HL-60/S4 (cell line): Measurements from ENCODE around the gene ANXA3.

Experiments
- in situ Hi-C: fragments of 300-500 bp; cut with MboI; formaldehyde crosslinking; loops from 2 replicates; pipeline ENCODE4 v1.14.3; 2022; ENCODE audit warnings: low sequenced_read_pairs

The ANXA3 gene

GRCh38 chr4:78608684-78609083 lies 57.1 kb downstream of the ANXA3 start:
- in situ Hi-C loops = no loop called here

DNA sequence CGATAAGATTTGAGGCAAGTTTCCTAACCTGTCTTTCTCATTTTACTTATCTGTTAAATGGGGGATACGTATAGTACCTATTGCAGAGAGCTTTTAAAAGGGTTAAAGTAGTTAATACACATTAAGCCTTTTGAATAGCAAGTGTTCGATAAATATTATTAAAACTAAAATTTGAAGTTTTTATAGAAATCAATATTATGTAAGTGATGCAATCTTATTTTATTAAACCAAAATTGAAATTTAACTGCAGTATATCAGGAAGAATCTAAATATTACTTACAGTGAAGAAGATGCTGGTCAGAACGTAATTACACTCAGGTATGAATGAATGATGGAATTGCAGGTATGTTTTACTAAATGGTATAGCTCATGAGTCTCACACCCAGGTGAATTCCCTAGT lies 58.0 kb downstream of the ANXA3 start:
- in situ Hi-C loops = no loop called here

GRCh38 chr4:78610546-78611214 lies 59.1 kb downstream of the ANXA3 start:
- in situ Hi-C loops = loop anchor here (10.0 kb wide), 1 partner anchor 254 kb away; no protein-coding TSS in a partner anchor

GRCh38 chr4:78611215-78611558 lies 59.6 kb downstream of the ANXA3 start:
- in situ Hi-C loops = loop anchor here (10.0 kb wide), 1 partner anchor 254 kb away; no protein-coding TSS in a partner anchor

DNA sequence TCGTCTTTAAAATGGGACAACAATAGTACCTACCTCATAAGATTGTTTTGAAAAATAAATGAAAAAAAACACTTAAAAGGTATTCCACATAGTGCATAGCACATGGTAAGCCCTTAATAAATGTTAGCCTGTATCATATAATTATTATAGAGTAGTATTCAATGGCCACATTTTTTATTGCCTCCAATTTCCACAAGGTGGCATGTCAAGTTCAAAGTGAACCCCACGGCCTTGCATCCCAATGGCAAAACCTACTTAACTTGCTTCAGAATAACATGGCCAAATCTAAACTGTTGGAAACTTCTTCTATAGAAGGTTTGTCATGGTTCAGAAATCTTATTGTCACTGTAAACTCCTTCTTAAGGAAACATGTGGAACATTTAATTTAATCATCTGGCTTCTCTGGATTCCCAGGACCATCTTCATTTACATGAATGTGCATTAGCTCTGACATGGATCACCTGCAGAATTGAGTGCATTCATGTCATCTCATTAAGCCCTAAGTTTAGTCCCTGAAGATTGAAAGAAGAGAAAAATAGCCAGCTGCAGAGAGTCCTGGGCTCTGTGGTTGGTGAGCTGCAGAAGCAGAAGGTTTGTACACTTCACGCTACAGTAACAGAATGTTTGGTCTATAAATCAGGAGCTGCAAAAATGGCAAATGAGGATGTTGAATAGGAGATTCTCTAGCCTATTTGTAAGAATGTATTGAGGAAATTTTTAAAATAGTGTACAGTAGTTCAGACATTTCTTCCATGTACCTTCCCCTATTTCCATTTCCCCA lies 61.0 kb downstream of the ANXA3 start:
- in situ Hi-C loops = loop anchor here (10.0 kb wide), 1 partner anchor 252 kb away; no protein-coding TSS in a partner anchor

DNA sequence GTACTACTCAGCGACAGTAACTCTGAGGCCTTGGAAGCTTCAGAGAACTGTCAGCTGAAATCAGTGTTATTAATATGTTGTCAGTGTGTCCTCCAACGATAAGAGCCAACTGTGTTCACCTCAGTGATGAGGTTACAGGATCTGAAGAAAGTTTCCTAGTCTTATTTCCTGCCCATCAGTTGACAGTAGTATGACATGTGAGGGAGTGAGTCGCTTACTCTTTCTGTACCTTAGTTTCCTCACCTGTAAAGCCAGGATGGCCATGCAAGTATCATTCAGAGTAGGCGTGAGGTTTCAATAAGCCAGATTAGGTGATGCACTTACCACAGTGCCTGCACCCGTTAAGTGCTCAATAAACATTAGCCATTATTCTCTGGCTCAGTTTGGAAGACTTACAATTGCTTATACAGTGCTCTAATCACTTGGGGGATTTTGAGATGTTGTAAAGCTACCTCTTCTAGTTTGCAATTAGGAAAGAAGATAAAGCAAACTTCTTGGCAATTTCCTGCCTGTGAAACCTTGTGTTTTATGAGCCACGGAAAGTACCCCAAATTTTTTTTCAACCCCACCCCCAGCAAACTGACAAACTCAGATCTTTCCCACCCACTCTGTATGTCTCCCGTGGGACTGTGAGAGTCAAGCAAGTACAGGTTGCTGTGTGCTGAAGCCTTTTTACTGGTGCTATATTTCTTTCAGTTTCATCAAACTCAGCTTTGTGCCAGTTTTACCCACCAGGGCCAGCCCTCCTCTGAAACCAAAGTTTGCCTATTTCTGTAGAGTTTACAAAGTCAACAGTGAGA lies 62.2 kb downstream of the ANXA3 start:
- in situ Hi-C loops = loop anchor here (10.0 kb wide), 1 partner anchor 251 kb away; no protein-coding TSS in a partner anchor

DNA sequence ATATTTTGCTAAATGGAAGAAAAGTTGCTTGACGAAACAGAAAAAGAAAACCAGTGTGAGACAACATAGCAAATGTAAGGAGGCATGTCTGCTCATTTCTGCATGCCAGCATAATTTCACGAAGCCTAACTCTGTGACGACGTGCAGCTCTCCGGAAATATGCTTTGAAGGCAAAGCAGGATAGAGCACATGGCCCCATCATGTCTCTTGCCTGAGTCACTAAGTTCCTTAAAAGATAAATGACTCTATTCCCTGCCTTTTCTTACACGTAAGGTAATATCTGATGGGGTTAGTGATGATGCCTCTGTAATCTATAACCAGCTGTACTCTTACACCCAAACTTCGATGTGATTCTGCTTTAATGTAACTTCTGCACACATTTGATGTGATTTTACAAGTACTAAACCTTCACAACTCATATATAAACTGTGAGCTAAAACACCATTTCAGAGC lies 64.5 kb downstream of the ANXA3 start:
- in situ Hi-C loops = loop anchor here (10.0 kb wide), 1 partner anchor 249 kb away; no protein-coding TSS in a partner anchor

DNA sequence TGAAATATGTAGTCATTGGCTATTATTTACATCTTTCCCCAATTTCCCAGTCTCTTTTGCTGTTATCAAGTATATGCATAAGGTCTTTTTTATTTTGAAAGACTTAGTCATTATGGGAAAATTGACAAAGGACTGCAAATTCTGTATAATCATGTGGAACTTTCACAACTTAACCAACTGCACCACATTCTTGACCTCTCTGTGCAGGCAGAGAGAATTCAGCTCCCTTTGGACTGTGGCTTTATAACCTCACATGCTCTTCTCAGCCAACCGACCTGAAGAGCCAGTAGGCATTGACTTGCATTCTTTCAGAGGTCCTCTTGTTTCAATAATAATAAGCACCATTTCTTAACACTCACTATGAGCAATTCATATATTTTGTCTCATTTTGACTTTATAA lies 66.9 kb downstream of the ANXA3 start:
- in situ Hi-C loops = loop anchor here (10.0 kb wide), 1 partner anchor 246 kb away; no protein-coding TSS in a partner anchor

DNA sequence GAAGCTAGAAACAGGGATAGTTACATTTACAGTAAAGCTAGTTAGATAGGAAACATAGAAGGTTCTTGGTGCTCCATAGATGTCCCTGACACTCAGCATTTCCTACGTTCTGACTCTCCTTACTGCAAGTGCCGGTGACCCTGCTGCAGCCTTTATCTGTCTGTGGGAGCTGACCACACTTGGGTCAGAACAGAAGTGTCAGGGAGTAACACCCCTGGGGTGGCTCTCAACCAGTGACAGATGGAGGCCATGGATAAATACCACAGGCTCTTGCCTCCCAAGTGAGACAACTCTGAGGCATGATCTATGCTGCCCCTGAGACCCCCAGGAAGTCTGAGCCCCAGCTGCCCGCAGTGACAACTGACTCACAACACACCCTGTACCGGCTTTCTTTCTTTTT lies 69.8 kb downstream of the ANXA3 start:
- in situ Hi-C loops = no loop called here

DNA sequence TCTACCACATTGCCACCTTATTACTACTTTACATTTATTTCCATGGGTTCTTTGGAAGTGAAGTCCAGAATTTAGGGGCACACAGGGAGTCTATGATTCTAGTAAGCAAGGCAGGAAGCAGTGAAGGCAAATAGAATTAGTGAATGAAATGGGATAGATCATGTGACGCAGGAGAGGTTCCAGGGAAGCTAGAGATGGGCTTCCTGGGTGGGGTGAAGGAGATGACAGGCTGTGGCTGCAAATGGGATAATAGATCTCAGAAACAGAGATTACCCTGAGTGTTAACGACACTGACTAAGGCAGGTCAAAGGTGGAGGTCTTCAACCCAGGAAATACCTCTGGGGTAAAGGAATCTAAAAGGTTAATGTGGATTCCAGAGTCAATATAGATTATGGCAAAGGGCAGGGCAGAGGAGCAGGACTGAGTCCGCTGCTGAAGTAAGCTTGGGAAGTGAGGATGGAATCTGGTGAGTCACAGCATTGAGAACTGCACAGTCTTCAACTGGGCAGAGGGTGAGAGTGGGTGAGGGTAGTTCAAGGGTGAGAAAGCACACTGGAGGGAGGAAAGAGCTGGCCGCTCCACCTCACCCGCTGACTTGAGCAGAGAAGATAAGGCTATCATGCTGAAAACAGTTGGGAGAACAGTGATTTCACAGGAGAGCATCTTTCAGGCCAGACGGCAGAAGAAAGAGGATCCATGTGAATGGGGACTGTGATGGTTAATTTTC lies 70.8 kb downstream of the ANXA3 start:
- in situ Hi-C loops = no loop called here

DNA sequence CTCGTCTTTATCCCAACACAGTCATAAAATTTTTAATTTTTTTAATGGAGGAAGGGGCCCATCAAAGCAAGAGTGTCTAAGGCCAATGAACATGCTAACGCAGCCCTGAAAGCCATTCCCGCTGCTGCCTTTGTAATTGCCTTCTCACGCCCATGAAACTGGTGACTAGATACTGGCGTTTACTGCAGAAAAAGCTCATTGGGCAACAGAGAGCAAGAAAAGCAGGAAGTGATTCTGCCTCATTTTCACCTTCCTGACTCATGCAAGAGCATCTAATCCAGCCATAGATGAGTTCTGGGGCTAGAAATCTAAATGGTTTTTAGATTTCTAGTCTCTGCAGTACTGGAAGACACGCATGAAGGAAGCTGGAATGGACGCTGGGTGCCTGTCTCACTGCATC lies 72.5 kb downstream of the ANXA3 start:
- in situ Hi-C loops = no loop called here

- in situ Hi-C loops = no loop called here
Observed at GRCh38 chr4:78625073-78625472, 73.5 kb downstream of the ANXA3 start.

- in situ Hi-C loops = no loop called here
Observed at GRCh38 chr4:78627046-78627965, 75.7 kb downstream of the ANXA3 start.

DNA sequence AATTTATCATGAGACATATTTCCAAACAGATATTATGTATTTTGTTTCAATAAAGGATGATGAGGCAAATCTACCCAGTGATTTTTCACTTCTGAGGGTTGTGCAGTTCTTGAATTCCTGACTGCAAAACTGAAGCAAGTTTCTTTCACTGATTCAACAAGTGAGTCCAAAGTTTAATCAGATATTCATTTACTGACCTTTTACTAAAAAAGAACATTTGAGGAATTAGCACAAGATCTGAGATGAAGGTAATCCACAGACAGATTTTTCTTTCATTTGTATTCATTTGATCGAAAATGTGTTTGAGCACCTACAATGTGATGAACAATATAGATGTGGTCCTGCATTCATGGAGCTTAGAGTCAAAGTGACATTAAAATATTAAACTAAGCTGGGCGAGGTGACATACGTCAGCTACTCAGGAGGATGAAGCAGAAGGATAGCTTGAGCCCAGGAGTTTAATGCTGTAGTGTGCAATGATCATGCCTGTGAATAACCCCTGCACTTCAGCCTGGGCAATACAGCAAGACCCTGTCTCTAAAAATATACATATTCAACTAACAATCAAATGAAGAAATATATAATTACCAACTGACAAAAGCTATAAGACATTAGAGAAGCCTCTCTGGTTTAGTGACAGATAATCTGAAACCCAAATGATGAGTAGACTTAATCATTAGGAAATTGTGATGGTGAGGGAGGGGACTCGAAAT lies 76.6 kb downstream of the ANXA3 start:
- in situ Hi-C loops = no loop called here

GRCh38 chr4:78629991-78630541 lies 78.5 kb downstream of the ANXA3 start:
- in situ Hi-C loops = no loop called here

DNA sequence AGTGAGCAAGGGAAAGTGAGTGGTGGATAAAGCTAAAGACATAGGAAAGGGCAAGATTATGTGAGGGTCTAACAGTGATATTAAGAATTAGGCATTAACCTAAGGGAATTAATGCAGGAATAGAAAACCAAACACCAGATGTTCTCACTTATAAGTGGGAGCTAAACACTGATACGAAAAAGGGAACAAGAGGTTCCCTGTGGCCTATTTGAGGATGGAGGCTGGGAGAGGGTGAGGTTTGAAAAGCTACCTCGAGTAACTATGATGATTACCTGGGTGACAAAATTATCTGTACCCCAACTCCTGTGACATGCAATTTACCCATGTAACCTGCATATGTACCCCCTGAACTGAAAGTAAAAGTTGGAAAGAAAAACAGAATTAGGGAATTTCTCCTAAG lies 79.0 kb downstream of the ANXA3 start:
- in situ Hi-C loops = no loop called here

DNA sequence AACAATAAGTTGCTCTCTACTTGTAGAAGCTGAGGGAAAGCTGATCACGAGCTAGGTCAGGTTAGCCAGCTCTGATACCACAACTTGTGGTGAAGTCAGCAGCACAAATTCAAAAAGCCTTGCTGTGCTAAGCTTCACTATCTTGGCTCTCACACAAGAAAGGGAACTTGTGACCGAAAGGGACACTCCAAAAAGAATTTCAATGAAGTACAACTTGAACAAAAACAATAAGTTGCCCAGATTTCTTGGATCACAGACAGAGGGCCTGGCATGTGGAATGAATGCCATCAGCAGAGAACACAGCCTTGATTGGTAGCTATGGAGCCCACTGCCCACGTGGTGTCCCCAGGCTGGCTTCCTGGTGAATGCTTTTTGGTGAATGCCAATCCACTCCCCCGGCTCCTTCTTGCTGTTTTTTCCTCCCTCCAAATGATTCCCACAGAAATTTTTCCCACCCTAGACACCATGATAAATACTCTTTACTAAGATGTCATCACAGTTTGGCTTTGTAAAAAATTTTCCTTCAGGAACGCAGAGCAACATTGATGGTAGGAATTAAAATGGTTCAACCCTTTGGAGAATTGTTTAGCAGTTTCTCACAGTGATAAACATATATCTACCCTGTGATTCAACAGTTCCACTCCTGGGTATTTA lies 82.6 kb downstream of the ANXA3 start:
- in situ Hi-C loops = no loop called here
